Stomach (tissue), 4 donors: ENCODE results near the gene ETV6.

ENCODE experiments used
- EP300 ChIP-seq: sonication (generic); formaldehyde crosslinking; IDR thresholded peaks from one replicate; pipeline ENCODE4 v1.6.1; 2017; ENCODE audit warnings: antibody characterized with exemption
- POLR2A ChIP-seq, 4 donors: fragments of 450-650 bp; IDR thresholded peaks; one replicate each; pipeline ENCODE4 v1.6.1; 2016; ENCODE audit warnings: antibody characterized with exemption in 4 of 4, control low read depth in 2 of 4, mild to moderate bottlenecking in 1 of 4, moderate library complexity in 1 of 4
- POLR2AphosphoS5 ChIP-seq, 3 donors: sonication (generic); formaldehyde crosslinking; IDR thresholded peaks; one replicate each; pipeline ENCODE4 v1.6.1; 2016; ENCODE audit warnings: antibody characterized with exemption in 3 of 3
- TF ChIP-seq, protein P1 (sequence below), 7 experiments: fragments of 450-650 bp in 4 of 7; fragments of 200-600 bp in 3 of 7; sonication (generic) in 3 of 7; IDR thresholded peaks; one replicate each; pipeline ENCODE4 v1.5.1; 2016 to 2019; ENCODE audit warnings: antibody characterized with exemption in 7 of 7, control low read depth in 2 of 7, mild to moderate bottlenecking in 1 of 7

DNA sequence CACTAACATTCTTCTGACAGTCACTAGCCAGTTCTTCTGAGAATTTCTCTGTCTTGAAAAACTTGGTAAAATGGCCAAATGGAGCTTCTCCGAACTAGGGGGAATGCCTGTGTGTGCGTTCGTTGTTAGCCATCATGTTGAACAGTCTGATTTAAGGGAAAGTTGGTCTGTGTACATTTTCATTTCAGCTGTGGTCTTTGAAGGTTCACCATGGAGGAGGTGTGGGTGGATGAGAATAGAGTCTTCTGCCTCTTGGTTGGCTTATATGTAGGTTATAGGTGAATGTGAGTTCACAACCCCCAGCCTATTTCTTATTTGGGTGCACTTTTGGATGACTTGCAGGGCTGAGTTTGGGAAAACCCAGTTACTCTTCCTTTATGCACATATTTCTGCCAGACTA lies 12.9 kb downstream of the ETV6 start:
- TF ChIP-seq, protein P1, sequence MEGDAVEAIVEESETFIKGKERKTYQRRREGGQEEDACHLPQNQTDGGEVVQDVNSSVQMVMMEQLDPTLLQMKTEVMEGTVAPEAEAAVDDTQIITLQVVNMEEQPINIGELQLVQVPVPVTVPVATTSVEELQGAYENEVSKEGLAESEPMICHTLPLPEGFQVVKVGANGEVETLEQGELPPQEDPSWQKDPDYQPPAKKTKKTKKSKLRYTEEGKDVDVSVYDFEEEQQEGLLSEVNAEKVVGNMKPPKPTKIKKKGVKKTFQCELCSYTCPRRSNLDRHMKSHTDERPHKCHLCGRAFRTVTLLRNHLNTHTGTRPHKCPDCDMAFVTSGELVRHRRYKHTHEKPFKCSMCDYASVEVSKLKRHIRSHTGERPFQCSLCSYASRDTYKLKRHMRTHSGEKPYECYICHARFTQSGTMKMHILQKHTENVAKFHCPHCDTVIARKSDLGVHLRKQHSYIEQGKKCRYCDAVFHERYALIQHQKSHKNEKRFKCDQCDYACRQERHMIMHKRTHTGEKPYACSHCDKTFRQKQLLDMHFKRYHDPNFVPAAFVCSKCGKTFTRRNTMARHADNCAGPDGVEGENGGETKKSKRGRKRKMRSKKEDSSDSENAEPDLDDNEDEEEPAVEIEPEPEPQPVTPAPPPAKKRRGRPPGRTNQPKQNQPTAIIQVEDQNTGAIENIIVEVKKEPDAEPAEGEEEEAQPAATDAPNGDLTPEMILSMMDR (IDR thresholded peaks at IDR 0.05), result no peak
- TF ChIP-seq EP300 (no peak), POLR2AphosphoS5 (IDR thresholded peaks at IDR 0.05) (no peak), POLR2A (IDR thresholded peaks at IDR 0.05) (no peak)
